ENCODE measurements around the gene GTF2F2.

GTF2F2 gene

GRCh38 chr13:45249662-45250061, 129.4 kb downstream of the GTF2F2 start:
- Histone ChIP-seq H3K9me3 (ENCODE audit: severe bottlenecking) (no peaks in the 10 kb centered on the region), H3K27ac (no peak overlapping the region), H3K27me3 (ENCODE audit: insufficient read depth, low read depth, severe bottlenecking) (no peaks in the 10 kb centered on the region), H3K4me3 (ENCODE audit: low read depth, low read length) (no peak overlapping the region), H3K36me3 (peaks cover 16% of the 10 kb centered on the region)
- no peak for TF ChIP-seq CTCF (IDR thresholded peaks at IDR 0.05; ENCODE audit: low read depth, low read length)
- no peak for DNase-seq

- Histone ChIP-seq H3K9me3 (ENCODE audit: severe bottlenecking) (no peaks in the 10 kb centered on the region), H3K27ac (no peak overlapping the region), H3K27me3 (ENCODE audit: insufficient read depth, low read depth, severe bottlenecking) (no peaks in the 10 kb centered on the region), H3K36me3 (peaks cover 18% of the 10 kb centered on the region), H3K4me3 (ENCODE audit: low read depth, low read length) (no peak overlapping the region)
- no peak for TF ChIP-seq CTCF (IDR thresholded peaks at IDR 0.05; ENCODE audit: low read depth, low read length)
- no peak for DNase-seq
These were observed 134.1 kb downstream of the GTF2F2 start for GRCh38 chr13:45254396-45254795.

GRCh38 chr13:45255247-45255987, 135.1 kb downstream of the GTF2F2 start:
- Histone ChIP-seq H3K27ac (no peak overlapping the region), H3K4me3 (ENCODE audit: low read depth, low read length) (no peak overlapping the region)
- no peak for DNase-seq

GRCh38 chr13:45256254-45256653, 135.9 kb downstream of the GTF2F2 start:
- no peak overlapping the region for H3K4me3 ChIP-seq (ENCODE audit: low read depth, low read length)
- no peak for DNase-seq
- no peaks in the 10 kb centered on the region for H3K9me3 ChIP-seq (ENCODE audit: severe bottlenecking)
- no peak overlapping the region for H3K27ac ChIP-seq
- peaks cover 18% of the 10 kb centered on the region for H3K36me3 ChIP-seq
- TF ChIP-seq CTCF (IDR thresholded peaks at IDR 0.05; ENCODE audit: low read depth, low read length) = no peak
- H3K27me3 ChIP-seq (ENCODE audit: insufficient read depth, low read depth, severe bottlenecking) = no peaks in the 10 kb centered on the region

More at GRCh38 chr13:45255247-45255987, 135.1 kb downstream of the GTF2F2 start:
- no peaks in the 10 kb centered on the region for H3K27me3 ChIP-seq (ENCODE audit: insufficient read depth, low read depth, severe bottlenecking)
- TF ChIP-seq CTCF (IDR thresholded peaks at IDR 0.05; ENCODE audit: low read depth, low read length) = no peak
- peaks cover 18% of the 10 kb centered on the region for H3K36me3 ChIP-seq
- no peaks in the 10 kb centered on the region for H3K9me3 ChIP-seq (ENCODE audit: severe bottlenecking)

- no peak for DNase-seq
- H3K27me3 ChIP-seq (ENCODE audit: insufficient read depth, low read depth, severe bottlenecking) = no peaks in the 10 kb centered on the region
- no peak for TF ChIP-seq CTCF (IDR thresholded peaks at IDR 0.05; ENCODE audit: low read depth, low read length)
- no peak overlapping the region for H3K4me3 ChIP-seq (ENCODE audit: low read depth, low read length)
- no peaks in the 10 kb centered on the region for H3K9me3 ChIP-seq (ENCODE audit: severe bottlenecking)
- H3K36me3 ChIP-seq = peaks cover 17% of the 10 kb centered on the region
- no peak overlapping the region for H3K27ac ChIP-seq
These were observed 137.5 kb downstream of the GTF2F2 start for GRCh38 chr13:45257638-45258333.

Measured in WERI-Rb-1 (cell line).